PC-9 (cell line): ENCODE data around the gene PRXL2A. TPM values are rescaled to one million over a fixed set of nuclear protein-coding genes. Genes with fewer than 3 reads are reported as not detected.
A peak's percentile ranks its signal among the peaks of the same experiment; 100 is the strongest.
"Not testable (repeated sequence)": the region's sequence is repeated elsewhere in the genome, so short reads cannot be mapped to it uniquely, and the experiment has no call there.

Experiments used
- BruUV-seq: library from RNA; stranded (reverse); fragments of 400-500 nt; replicated peaks from 2 replicates; lab custom pipeline; 2021; lab: Mats Ljungman, UMichigan
- CTCF ChIA-PET: fragments of 300-600 bp; sonication (Branson Sonifier 250); formaldehyde crosslinking; loops from one replicate; lab custom pipeline; 2022; ENCODE audit warnings: antibody characterized with exemption; lab: Charles Lee
- POLR2A ChIA-PET: fragments of 300-600 bp; sonication (Branson Sonifier 250); formaldehyde crosslinking; loops from one replicate; lab custom pipeline; 2022; ENCODE audit warnings: antibody characterized with exemption; ENCODE audit not compliant: unreplicated experiment; lab: Charles Lee
- DNase-seq, 2 experiments: peaks; one replicate each; pipeline versions ENCODE4 v3.0.0 to v3.0.0-alpha.2; 2015 to 2022; ENCODE audit warnings: mixed read lengths in 1 of 2
- H2AFZ ChIP-seq: fragments of 200-600 bp; sonication (generic); 2 replicates; pipeline ENCODE4 v1.8.1; 2017; ENCODE audit warnings: antibody characterized with exemption
- H3F3A ChIP-seq: fragments of 200-600 bp; sonication (generic); 2 replicates; pipeline ENCODE4 v1.8.1; 2017; ENCODE audit warnings: antibody characterized with exemption, mild to moderate bottlenecking, low read depth; ENCODE audit not compliant: insufficient read depth
- H3K27ac ChIP-seq: fragments of 200-600 bp; sonication (generic); 2 replicates; pipeline ENCODE4 v1.6.1; 2016; ENCODE audit warnings: mixed run types
- H3K27me3 ChIP-seq: fragments of 200-600 bp; sonication (generic); 2 replicates; pipeline ENCODE4 v1.6.1; 2016; ENCODE audit warnings: low read depth, mixed run types; ENCODE audit not compliant: insufficient read depth
- H3K36me3 ChIP-seq: fragments of 200-600 bp; sonication (generic); 2 replicates; pipeline ENCODE4 v1.6.1; 2016; ENCODE audit warnings: low read depth, mixed run types
- H3K4me1 ChIP-seq: fragments of 200-600 bp; sonication (generic); replicated peaks from 2 replicates; pipeline ENCODE4 v1.6.1; 2016; ENCODE audit warnings: mixed run types; ENCODE audit not compliant: insufficient read depth
- H3K4me2 ChIP-seq: fragments of 200-600 bp; sonication (generic); 2 replicates; pipeline ENCODE4 v1.6.1; 2017; ENCODE audit warnings: mixed run types
- H3K4me3 ChIP-seq: fragments of 200-600 bp; sonication (generic); 2 replicates; pipeline ENCODE4 v1.6.1; 2016; ENCODE audit warnings: mixed run types
- H3K79me2 ChIP-seq: fragments of 200-600 bp; sonication (generic); 2 replicates; pipeline ENCODE4 v1.6.1; 2017; ENCODE audit warnings: low read depth, mixed run types
- H3K9me2 ChIP-seq: fragments of 200-600 bp; sonication (generic); 2 replicates; pipeline ENCODE4 v1.8.1; 2017; ENCODE audit warnings: mild to moderate bottlenecking; ENCODE audit not compliant: insufficient read depth
- H3K9me3 ChIP-seq: fragments of 200-600 bp; sonication (generic); 2 replicates; pipeline ENCODE4 v1.8.1; 2016; ENCODE audit warnings: low read depth; ENCODE audit not compliant: insufficient read depth
- H4K20me1 ChIP-seq: fragments of 200-600 bp; sonication (generic); 2 replicates; pipeline ENCODE4 v1.8.1; 2017; ENCODE audit not compliant: insufficient read depth
- EZH2 ChIP-seq: fragments of 200-600 bp; sonication (generic); IDR thresholded peaks from 2 replicates; pipeline ENCODE4 v1.8.0; 2017; ENCODE audit warnings: antibody characterized with exemption, low read depth
- intact Hi-C: fragments of 100-400 bp; cut with micrococcal nuclease; formaldehyde crosslinking; loops from one replicate; pipeline ENCODE4 v1.10.0; 2022; ENCODE audit not compliant: unreplicated experiment
- total RNA-seq: library from RNA; stranded (reverse); gene quantifications from 2 replicates; pipeline ENCODE4 v1.2.3, GENCODE V29; 2021
- TF ChIP-seq, protein P1 (sequence below): fragments of 200-600 bp; sonication (generic); conservative IDR thresholded peaks from 2 replicates; pipeline ENCODE4 v1.6.1; 2017; ENCODE audit warnings: mixed run types, antibody characterized with exemption, mild to moderate bottlenecking, moderate library complexity

The PRXL2A gene
- total RNA-seq, 1 experiment from 2014 or later: 88.7 TPM

DNA sequence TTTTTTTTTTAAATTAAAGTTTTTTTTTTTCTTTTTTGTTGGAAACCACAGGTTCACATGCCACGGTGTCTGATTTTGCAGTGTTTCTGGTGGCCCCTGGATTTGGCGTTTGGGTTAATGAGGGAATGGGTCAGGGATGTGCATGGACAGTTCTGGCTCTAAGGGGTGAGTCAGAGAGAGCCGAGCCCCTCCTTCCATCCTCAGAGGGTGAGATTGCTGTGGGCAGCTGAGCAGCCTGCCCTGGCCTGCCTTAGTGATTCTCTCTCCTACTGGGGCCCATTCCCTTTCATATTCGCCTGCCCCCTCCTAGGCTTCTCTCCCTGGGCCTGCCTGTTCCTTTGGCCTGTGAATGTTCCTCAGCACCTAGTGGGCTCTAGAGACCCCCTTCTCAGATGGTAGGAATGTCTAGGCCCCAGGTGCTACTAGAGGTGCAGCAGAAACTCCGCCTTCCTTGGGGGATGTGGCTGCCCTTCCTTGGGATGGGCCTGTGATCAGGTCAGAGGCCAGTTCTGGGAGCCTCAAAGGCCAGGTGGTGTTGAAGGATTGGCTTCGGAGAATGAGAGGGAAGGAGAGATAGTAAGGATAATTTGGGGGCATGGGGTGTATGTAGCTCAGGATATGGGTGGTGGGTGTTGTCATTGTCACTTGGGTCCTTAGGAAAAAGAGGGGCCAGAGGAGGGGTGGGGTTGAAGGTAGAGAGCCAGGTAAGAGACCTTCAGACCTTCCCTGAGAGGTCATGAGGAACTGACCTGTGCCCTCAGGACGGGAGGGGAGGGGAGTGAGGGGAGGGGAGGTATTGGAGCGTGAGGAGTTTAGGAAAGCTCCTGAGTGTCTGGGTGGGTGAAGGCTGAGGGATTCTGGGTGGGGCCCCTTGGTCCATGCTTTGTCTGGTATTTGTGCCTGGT is 65.6 kb downstream of the PRXL2A start:
- Histone ChIP-seq H3K27ac (peak overlapping the region; percentile 91), H3K4me1 (peaks cover 95% of the 10 kb centered on the region)
- intact Hi-C loops: no loop called here

DNA sequence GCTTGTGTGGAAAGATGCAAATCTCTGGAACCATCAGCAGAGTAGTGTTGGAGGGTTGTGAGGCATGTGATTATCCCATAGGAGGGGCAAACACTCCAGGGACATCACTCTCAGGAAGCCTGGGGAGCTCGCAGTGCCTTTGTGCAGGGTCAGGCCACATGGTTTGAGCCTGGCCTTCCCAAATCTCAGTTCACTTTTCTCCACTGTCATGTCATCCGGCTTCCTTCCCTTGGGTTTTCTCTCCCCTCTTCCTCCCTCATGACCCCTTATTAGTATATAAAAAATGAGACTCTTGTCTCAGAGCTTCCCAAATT is 66.2 kb downstream of the PRXL2A start:
- H3K4me2 ChIP-seq: peak overlapping the region; percentile 56
- no TSS peak for BruUV-seq
- no peaks in the 10 kb centered on the region for H3K27me3 ChIP-seq
- no peaks in the 10 kb centered on the region; the same call in 1 of the 2 replicates for H3K9me3 ChIP-seq
- POLR2A ChIA-PET: no interaction called here
- H4K20me1 ChIP-seq: no peaks in the 10 kb centered on the region
- CTCF ChIA-PET: interaction anchor here (0.7 kb wide), 1 partner anchor 31 kb away, joined by 3 read pairs; no protein-coding TSS in a partner anchor
- H3K4me3 ChIP-seq: no peak overlapping the region
- no peak overlapping the region for H2AFZ ChIP-seq
- TF ChIP-seq EZH2: no peak
- TF ChIP-seq, protein P1, sequence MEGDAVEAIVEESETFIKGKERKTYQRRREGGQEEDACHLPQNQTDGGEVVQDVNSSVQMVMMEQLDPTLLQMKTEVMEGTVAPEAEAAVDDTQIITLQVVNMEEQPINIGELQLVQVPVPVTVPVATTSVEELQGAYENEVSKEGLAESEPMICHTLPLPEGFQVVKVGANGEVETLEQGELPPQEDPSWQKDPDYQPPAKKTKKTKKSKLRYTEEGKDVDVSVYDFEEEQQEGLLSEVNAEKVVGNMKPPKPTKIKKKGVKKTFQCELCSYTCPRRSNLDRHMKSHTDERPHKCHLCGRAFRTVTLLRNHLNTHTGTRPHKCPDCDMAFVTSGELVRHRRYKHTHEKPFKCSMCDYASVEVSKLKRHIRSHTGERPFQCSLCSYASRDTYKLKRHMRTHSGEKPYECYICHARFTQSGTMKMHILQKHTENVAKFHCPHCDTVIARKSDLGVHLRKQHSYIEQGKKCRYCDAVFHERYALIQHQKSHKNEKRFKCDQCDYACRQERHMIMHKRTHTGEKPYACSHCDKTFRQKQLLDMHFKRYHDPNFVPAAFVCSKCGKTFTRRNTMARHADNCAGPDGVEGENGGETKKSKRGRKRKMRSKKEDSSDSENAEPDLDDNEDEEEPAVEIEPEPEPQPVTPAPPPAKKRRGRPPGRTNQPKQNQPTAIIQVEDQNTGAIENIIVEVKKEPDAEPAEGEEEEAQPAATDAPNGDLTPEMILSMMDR: no peak
- peaks cover 89% of the 10 kb centered on the region for H3K4me1 ChIP-seq
- H3F3A ChIP-seq: peaks cover 84% of the 10 kb centered on the region
- intact Hi-C loops: no loop called here
- DNase-seq: no peak
- H3K79me2 ChIP-seq: peaks cover 97% of the 10 kb centered on the region
- H3K36me3 ChIP-seq: peaks cover 62% of the 10 kb centered on the region
- H3K9me2 ChIP-seq: no peaks in the 10 kb centered on the region
- H3K27ac ChIP-seq: peak overlapping the region; percentile 91

More for the DNA sequence above, 65.6 kb downstream of the PRXL2A start:
- H3K4me2 ChIP-seq: peak overlapping the region; percentile 56
- TF ChIP-seq EZH2: no peak
- TF ChIP-seq, protein P1: no peak
- BruUV-seq: no TSS peak
- DNase-seq: no peak
- no peaks in the 10 kb centered on the region for H3K9me2 ChIP-seq
- peaks cover 66% of the 10 kb centered on the region for H3K36me3 ChIP-seq
- no peak overlapping the region for H3K4me3 ChIP-seq
- no peaks in the 10 kb centered on the region for H3K27me3 ChIP-seq
- ChIA-PET CTCF (interaction anchor here (0.7 kb wide), 1 partner anchor 32 kb away, joined by 3 read pairs; no protein-coding TSS in a partner anchor), POLR2A (no interaction called here)
- H3F3A ChIP-seq: peaks cover 88% of the 10 kb centered on the region
- no peaks in the 10 kb centered on the region for H4K20me1 ChIP-seq
- no peaks in the 10 kb centered on the region for H3K9me3 ChIP-seq
- no peak overlapping the region for H2AFZ ChIP-seq
- H3K79me2 ChIP-seq: peaks cover 98% of the 10 kb centered on the region

DNA sequence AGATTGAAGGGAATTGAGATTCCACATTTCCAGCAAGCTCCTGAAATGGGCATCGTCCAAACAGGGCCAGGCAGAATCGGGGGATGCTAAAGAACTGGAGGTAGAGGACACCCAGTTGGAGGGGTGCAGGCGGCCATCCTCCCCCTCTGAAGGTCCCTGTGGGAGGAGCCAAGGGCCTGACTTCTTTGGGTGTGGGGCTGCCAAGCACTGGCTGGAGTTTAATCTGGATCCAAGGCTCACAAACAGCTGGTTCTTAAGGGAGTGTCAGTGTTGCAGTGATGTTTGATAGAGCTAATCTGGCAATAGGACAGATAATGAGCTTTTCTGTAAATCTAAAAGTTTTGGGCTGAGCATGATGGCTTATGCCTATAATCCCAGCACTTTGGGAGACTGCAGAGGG is 66.6 kb downstream of the PRXL2A start:
- H4K20me1 ChIP-seq: no peaks in the 10 kb centered on the region
- H3K27me3 ChIP-seq: no peaks in the 10 kb centered on the region
- intact Hi-C loops: no loop called here
- peaks cover 85% of the 10 kb centered on the region for H3K4me1 ChIP-seq
- peaks cover 97% of the 10 kb centered on the region for H3K79me2 ChIP-seq
- H3K9me2 ChIP-seq: no peaks in the 10 kb centered on the region
- no peak overlapping the region for H2AFZ ChIP-seq
- H3K27ac ChIP-seq: peak overlapping the region; percentile 91
- ChIA-PET CTCF (no interaction called here), POLR2A (no interaction called here)
- H3K36me3 ChIP-seq: peaks cover 60% of the 10 kb centered on the region
- no peak for DNase-seq
- no peaks in the 10 kb centered on the region; the same call in 1 of the 2 replicates for H3K9me3 ChIP-seq
- no TSS peak for BruUV-seq
- no peak overlapping the region for H3K4me3 ChIP-seq
- peaks cover 80% of the 10 kb centered on the region for H3F3A ChIP-seq
- no peak overlapping the region for H3K4me2 ChIP-seq
- TF ChIP-seq, protein P1: no peak
- TF ChIP-seq EZH2: no peak

DNA sequence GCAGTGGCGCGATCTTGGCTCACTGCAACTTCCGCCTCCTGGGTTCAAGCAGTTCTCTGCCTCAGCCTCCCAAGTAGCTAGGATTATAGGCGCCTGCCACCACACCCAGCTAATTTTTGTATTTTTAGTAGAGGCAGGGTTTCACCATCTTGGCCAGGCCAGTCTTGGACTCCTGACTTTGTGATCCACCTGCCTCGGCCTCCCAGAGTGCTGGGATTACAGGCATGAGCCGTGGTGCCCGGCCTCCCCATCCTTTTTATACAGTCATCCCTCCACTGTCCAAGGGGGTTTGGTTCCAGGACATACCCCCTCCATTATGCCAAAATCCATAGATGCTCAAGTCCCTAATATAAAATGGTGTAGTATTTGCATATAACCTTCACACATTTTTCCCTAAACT is 67.3 kb downstream of the PRXL2A start:
- intact Hi-C loops, H3K9me3 ChIP-seq, POLR2A ChIA-PET, H3K9me2 ChIP-seq, DNase-seq, CTCF ChIA-PET, BruUV-seq, H3K4me2 ChIP-seq, H4K20me1 ChIP-seq, H3K4me3 ChIP-seq, H2AFZ ChIP-seq, H3K27me3 ChIP-seq: not testable (repeated sequence)
- Histone ChIP-seq H3K36me3 (peaks cover 53% of the 10 kb centered on the region), H3K4me1 (peaks cover 78% of the 10 kb centered on the region), H3K27ac (peak overlapping the region; percentile 91), H3K79me2 (peaks cover 97% of the 10 kb centered on the region), H3F3A (peaks cover 78% of the 10 kb centered on the region)
